Left colon (tissue), 2 donors: ENCODE data around the gene CHPF. TPM values are rescaled to one million over a fixed set of nuclear protein-coding genes. Genes with fewer than 3 reads are reported as not detected.

Experiments used
- ATAC-seq: fragments of 200-7000 bp; cut with Tn5 transposase; one replicate; pipeline ENCODE4 v1.9.1; 2020; ENCODE audit warnings: mild to moderate bottlenecking, moderate library complexity
- DNase-seq, 2 donors: peaks; one replicate each; pipeline ENCODE4 v3.0.0-alpha.2; 2020
- intact Hi-C, 2 donors: fragments of 100-400 bp; cut with DNase I in 1 of 2; cut with micrococcal nuclease in 1 of 2; formaldehyde crosslinking; loops; one replicate each; pipeline versions ENCODE4 v1.11.2 to v1.14.0; 2022; cut with DNase I, micrococcal nuclease
- total RNA-seq, 2 donors: library from RNA; stranded (reverse); fragmentation: NEBNext Ultra II Directional; extraction: Animal tissue kit (Norgen Biotek cat#: 25700); gene quantifications; one replicate each; pipeline ENCODE4 v1.2.1, GENCODE V29; 2021
- donor health status: DM: no; HTN: no; CAD: no.
- donor health status: DM: yes; HTN: yes; CAD: no.

Gene CHPF
- total RNA-seq, 2 donors from 2014 or later = 27.8 to 37.2 TPM

DNA sequence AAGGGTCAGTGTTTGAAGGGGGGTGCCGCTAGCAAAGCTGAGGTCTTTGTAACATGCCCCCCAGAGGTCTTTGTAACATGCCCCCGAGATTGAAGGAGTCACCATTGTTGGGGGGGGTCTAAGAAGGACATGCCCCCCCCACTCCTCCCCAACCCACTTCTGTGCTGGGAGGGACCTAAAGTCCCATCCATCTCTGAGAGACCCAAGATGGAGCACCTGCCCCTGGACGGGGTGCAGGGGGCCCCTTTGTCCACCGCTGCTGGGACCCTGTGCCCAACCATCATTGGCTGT lies 35.2 kb downstream of the CHPF start:
- no peak for ATAC-seq
- intact Hi-C loops = no loop called here
- no peak for DNase-seq

DNA sequence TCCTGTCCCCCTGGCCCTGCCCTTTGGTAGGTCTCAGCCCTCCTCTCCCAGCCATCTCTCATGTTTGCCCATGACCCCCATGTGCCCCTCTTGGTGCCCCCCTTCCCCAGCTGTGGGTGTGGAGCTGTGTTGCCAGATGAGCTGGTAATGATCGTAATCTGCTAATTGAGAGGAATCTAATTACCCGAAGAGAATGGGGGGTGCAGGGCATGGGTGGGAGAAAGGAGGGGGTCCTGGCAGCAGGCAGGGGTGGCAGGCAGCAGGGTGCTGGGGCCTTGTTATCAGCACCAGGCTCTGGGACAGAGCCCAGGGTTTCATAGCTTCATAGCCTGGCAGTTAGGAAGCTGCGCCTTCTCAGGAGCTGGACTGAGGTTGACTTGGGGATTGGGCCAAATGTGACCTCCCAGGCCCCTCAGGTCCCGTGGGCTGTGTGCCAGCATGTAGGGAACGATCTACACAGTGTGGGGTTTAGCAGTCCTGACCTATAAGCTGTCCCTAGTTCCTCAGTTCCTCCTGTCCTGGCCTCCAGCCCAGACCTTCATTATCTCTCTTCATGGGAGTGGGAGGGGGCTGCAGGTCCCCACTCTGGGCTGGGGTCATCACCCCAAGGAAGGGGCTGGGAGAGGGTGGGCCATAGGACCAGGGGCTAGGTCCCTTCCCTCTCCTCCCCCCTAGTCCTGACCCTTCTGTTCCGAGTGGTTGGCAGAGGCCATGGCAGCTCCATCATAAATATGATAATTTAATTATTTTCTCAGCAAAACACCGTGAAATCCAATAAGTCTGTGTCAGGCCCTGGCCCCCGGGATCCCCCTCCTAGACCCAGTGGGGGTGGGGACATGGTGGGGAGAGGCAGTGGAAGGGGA lies 35.8 kb downstream of the CHPF start:
- ATAC-seq (no peak), DNase-seq (no peak)
- intact Hi-C loops = no loop called here

DNA sequence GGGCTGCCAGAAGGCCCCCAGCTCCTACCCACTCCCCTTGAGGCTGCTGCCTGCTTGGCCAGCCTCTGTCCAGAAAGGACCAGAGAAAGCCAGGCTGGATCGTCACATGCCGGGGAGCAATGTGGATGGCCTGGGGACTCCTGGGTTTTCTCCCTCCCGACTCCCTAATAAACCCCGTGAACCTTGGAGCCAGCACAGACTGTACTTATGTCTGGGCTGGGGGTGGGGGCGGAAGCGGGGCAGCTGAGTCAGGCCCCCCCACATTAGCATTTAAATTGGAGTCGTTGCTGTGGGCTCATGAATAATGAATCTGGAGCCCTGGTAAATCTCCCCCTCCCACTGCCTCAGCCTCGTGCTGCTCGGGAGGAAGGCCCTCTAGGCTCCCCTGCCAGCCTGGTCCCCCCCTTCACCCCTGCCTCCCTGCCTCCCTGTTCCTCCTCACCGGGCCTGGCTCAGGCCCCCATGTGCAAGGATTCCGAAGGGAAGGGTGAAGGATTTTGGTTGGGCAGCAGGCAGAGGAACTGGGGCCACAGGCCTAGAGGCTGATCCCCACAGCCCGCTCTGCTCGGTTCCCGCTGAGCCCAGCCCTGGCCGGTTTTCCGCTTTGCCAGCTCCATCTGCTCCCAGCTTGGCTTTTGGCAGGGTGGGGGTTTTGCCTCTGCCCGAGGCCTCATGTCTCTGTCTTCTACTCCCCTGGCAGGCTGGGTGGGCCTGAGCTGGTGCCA lies 36.6 kb downstream of the CHPF start:
- DNase-seq (no peak), ATAC-seq (no peak)
- intact Hi-C loops = no loop called here

DNA sequence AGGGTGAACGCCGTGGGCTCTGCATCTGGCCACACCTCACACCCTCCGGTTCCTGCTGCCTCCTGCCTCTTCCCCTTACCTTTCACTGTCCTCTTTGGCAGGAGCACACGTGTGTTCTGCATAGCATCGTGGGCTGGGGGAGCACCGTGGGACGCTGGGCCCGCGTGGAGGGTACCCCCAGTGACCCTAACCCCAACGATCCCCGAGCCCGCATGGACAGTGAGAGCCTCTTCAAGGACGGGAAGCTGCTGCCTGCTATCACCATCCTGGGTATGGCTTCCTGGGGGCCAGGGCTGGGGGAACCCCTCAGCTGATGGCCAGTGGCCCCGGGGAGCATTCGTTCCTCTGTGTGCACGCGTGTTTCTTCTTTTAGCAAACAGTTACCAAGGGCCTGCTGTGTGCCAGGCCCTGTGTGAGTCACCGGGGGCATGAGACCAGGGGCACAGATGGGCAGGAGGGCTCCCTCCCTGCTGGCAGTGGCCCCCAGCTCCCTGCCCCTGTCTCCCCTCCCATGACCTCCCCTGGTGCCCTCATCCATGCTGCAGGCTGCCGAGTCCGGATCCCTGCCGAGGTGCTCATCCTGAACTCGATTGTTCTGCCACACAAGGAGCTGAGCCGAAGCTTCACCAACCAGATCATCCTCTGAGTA lies 37.3 kb downstream of the CHPF start:
- DNase-seq (no peak), ATAC-seq (no peak)
- intact Hi-C loops = no loop called here

DNA sequence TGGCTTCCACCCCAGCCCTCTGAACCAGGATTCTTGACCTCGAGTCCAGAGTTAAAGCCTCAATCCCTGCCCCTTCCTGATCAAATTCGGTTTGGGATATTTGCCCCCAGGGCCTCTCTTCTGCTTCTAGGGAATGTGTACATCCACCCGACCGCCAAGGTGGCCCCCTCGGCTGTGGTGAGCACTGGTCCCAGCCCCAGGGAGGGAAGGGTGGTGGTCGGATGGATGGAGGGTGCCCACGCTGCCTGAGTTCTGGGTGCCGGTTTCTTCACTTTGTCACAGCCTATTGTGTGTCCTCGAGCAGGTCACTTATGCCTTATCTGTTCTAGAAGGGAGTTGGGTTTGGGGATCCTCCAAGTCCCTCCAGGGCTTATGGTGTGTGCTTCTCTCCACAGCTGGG lies 38.0 kb downstream of the CHPF start:
- ATAC-seq (no peak), DNase-seq (no peak)
- intact Hi-C loops = no loop called here

DNA sequence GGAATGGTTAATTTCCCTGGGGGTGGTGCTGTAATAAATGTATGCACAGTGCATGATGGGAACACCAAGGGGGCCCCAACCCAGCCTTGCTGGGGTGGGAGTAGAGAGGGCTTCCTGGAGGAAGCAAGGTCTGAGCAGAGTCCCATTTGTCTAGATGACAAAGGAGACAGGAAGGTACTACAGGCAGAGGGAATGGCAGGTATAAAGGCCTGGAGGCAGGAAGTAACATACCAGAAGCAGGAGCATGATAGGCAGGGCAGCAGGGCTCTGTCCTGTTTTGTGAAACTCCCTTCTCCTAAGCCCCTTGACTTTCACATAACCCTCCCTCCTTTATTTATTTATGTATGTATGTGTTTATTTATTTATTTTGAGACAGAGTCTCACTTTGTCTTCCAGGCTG lies 41.0 kb downstream of the CHPF start:
- DNase-seq = no peak
- intact Hi-C loops = no loop called here
- ATAC-seq = no peak

DNA sequence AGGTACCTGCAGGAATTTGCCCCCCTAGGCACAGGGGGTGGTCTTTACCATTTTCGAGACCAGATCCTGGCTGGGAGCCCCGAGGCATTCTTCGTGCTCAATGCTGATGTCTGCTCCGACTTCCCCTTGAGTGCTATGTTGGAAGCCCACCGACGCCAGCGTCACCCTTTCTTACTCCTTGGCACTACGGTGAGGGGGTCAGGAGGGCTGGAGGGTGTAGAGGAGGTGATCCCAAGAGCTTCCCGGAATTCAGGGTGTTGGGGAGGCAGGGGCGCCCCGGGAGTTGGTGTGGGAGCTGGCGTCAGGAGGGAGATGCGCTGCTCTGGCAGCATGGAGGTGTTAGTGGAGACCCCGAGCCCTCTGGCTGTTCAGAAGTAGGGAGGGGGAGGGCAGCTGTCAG lies 41.8 kb downstream of the CHPF start:
- intact Hi-C loops = no loop called here
- no peak for ATAC-seq
- no peak for DNase-seq

DNA sequence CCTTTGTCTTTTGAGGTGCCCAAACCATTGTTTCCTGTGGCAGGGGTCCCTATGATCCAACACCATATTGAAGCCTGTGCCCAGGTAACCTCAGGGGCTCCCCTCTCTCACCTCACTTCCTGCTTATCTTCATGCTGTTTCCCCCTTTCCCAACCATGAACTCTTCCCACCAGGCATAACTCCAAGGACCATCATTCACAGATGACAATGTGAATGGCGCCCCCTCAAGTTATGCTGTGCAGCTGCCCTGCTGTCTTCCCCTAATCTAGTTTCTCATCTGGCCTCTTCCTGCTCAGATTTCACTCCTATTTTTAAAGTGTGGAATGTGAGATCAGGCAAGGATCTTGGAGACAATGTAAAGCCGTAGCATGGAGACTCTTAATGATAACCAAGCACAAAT lies 43.5 kb downstream of the CHPF start:
- DNase-seq (no peak), ATAC-seq (no peak)
- intact Hi-C loops = no loop called here

DNA sequence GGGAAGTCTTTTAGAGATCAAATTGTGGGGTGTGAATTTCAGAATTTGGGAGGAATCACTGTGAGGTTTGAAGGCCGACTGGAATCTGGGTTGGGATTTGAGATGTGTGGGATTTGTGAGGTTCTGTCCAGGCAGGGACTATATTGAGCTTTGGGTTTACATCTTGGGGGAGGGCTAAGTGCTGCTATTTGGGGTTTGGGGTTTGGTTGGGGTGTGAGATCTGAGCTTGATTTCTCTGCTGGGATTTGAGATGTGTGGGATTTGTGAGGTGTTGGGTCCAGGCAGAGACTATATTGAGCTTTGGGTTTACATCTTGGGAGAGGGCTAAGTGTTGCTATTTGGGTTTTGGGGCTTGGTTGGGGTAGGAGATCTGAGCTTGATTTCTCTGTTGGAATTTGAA lies 44.1 kb downstream of the CHPF start:
- no peak for ATAC-seq
- intact Hi-C loops = no loop called here

DNA sequence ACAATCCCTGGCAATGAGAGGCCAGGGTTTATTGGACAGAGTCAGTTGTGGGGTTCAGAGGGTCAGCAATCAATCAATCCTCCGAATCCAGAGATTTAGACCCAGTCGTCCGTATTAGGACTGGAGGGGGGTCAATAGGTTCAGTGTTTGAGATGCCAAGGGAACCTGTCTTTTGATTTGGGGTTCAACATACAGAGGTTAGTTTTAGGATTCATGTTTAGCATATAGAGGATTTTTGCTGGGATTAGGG lies 44.6 kb downstream of the CHPF start:
- no peak for DNase-seq
- ATAC-seq = no peak
- intact Hi-C loops = no loop called here

More for the DNA sequence above, 44.1 kb downstream of the CHPF start:
- no peak for DNase-seq

DNA sequence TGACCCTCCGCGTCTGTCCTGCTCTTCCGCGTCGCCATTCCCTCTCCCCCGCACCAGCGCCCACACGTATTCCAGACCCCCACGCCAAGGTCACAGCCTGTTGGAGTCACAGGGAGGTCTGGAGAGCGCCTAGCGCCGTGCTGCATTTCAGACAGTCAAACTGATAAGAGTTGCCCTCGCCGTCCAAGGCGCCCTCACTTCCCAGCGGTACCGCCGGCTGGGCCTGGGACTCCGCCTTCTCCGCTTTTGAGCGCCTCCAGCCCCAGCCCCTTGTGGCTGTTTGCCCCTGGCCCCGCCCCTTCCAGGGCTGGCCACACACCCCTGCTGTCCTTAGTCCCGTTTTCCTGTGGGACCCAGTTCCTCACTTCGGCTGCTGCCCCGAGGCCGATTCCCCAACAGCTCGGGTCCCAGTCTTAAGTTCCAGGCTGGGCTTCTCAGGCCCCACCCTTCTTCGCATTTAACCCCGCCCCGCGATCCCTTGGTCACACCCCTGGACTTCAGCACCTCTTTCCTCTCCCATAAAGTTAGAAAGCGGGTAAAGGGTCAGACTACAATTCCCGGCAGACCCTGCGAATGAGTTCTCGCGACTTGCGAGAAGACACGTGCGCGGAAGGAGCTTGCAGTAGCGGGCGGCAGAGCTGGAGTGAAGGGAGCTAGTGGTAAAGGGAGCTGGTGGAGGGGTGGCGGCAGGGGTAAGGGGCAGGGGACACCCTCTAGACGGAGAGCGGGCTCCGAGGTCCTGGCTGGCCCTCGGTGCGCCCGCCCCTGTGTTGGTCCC lies 45.1 kb downstream of the CHPF start, which contains the start of gene GMPPA:
Gene GMPPA (plus strand): TSS at position 612 of the 778 bp plus-strand sequence. CDS start 1,085 bp downstream, outside the sequence.
- intact Hi-C loops = no loop called here
- DNase-seq (peak; percentile 97 to 98), ATAC-seq (peak; percentile 88)

DNA sequence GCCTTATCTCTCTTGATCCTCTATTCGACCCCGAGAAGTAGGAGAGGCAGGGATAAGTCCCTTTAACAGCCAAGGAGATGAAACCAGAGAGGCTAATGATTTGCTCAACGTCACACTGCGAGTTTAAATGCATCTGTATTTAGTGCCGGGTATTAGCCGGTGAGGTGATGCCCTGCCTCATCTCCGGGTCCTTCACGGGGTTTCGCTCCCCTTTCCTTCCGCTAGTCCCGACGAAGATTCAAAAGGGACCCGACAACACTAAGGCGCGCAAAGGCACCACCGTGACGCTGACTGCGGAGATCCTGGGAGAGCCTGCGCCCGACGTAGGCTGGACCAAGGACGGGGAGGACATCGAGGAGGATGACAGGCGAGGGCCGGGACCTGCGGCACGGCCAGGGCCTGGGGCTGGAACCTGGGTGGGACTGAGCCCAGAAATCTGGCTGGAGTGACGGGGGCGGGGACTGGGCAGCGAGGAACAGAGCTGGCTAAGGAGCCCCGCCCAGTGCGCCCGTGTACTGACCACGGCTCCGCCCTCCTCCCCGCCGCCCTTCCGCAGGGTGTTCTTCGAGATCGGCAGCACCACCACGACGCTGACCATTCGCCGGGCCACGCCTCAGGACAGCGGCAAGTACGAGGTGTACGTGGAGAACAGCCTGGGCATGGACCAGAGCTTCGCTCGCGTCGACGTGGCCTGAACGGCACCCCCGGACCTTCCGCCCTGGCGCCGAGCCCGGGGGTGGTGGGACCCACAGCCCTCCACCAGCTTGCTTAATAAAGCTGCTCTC lies 45.9 kb downstream of the CHPF start:
- DNase-seq (peak; percentile 95 to 97), ATAC-seq (peak; percentile 80)
- intact Hi-C loops = no loop called here

DNA sequence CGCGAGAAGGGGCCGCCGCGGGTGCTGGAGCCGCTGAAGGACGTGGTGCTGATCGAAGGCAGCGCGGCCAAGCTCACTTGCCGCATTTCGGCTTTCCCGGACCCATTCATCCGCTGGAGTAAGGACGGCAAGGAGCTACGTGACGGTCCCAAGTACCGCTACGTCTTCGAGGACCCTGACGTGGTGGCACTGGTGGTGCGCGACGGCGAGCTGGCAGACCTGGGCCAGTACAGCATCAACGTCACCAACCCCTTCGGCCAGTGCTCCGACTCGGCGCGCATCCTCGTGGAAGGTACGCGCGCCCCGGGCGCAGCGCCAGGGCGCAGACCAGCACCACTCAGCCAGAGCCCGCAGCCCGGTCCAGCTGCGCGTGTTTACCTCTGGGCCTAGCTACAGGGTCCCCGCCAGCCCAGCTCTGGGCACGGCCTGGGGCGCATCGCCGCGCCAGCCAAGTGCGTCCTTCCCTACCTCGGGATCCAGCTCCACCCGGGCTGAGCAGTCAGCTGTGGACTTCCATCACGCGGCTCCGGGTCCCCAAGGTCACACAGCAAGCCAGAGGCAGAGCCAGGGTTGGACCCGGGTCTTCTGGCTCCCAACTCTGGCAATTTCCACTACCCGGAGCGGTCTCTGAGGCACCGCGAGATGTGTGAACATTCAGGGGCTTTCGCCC lies 46.6 kb downstream of the CHPF start:
- intact Hi-C loops = no loop called here
- ATAC-seq (no peak), DNase-seq (peak; percentile 51 to 56)

DNA sequence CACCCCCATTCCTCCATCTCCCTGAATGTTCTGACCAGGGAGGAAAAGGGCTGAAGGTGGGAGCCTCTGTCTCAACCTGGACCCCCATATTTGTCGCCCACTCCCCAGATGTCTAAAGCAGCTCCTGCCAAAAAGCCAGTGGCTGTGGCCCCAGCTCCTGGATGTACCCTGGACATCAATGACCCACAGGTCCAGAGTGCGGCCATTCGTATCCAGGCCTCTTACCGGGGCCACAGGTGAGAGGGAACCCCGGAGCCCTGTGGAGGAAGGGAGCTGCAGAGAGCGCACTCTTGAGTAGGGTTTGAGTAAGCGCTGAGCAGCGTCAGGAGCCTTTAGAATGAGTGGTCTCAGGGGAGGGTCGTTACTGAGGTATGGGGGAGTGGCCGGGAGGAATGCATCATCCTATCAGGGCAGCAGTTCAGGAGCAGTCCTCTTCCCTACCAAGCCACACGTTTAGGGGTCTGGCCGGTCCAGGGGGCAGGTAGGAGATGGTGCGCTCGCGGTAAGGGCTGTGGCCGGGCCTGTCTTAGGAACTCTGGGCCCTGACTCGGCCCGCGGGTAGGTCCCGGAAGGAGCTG lies 47.3 kb downstream of the CHPF start:
- ATAC-seq = no peak
- intact Hi-C loops = no loop called here
- DNase-seq = no peak

DNA sequence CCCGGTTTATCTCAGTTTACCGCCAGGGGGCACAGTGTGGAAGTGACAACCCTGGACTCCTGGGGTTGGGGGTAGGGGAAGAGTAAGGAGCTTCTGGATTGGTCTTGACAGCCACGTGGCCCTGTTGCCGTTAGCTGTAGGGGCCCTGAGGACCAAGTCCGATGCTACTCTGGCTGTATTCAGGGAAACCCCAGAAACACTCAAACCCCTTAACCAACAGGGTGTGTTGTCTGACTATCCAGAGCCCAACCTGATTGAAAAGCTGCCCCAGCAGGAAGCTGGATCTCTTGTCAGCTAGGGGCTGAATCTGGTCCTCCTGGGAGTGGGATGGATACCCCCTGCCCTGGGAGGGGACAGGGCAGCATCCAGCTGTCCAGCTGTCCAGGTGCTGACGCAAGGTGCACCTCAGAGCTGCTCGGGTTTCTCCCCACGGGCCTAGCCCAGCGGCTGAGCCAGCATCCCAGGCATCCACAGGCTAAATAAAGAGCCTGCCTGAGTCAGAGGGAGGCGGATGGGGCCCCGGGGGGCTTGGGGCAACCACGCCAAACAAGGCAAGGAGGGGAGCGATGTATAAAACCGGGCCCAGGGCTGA lies 48.0 kb downstream of the CHPF start:
- intact Hi-C loops = no loop called here
- ATAC-seq = no peak
- DNase-seq = peak; percentile 59 to 64

DNA sequence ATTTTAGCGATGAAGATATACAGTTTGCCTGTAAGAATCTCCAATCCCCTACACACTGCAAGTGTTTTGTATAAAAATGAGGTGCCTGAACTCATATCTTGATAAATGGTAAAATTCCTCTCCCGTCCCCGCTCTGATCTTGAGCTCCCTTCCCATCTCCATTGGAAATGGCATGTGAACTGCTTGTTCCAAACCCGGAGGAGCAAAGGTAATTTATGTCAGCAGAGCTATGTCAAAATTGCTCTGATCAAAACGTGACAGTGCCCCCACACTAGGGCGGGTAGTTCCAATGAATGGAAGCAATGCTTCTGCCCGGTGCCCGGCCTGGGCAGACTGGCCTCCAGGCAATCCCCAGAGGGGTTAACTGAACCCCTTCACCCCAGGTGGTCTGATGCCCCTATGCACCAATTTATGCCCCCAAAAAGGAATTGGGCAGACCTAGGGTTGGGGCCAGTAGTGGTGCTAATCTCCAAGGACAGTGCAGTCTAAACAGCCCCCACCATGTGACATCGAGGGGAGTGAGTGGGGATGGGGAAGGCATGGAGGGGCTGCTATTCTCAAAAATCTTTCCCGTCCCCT lies 48.6 kb downstream of the CHPF start:
- intact Hi-C loops = no loop called here
- ATAC-seq = no peak
- no peak for DNase-seq

DNA sequence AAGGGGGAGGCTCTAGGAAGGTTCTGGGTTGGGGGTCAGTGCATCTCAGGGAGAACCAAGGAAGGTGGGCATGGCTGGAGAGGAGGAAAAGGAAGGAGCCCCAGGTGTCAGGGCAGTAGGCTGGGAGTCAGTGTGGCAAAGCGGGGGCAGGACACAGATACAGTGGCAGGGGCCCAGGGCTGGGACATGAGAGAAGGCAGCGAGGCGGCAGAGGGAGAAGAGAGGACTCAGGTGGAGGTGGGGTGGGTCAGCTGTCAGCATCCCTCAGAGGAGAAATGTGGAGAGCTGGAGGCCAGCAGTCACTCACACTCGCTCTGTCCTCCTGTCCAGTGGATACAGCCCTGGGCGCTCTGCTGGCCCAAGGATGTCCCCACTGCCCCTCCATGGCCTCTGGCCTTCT lies 50.5 kb downstream of the CHPF start:
- intact Hi-C loops = no loop called here
- no peak for ATAC-seq

More for the DNA sequence above, 50.5 kb downstream of the CHPF start:
- DNase-seq = no peak
